H1 (cell line): ENCODE results near the gene TAS1R3. TPM values are rescaled to one million over a fixed set of nuclear protein-coding genes. Genes with fewer than 3 reads are reported as not detected.

Experiments
- CTCF ChIA-PET: fragments of 300-600 bp; sonication (Branson Sonifier 250); formaldehyde crosslinking; loops from one replicate; lab custom pipeline; 2021; ENCODE audit not compliant: partially characterized antibody; lab: Charles Lee
- POLR2A ChIA-PET: fragments of 300-600 bp; sonication (Branson Sonifier 250); formaldehyde crosslinking; loops from one replicate; lab custom pipeline; 2021; ENCODE audit warnings: inconsistent platforms; ENCODE audit not compliant: partially characterized antibody; lab: Charles Lee
- DNase-seq, 2 experiments: peaks; one replicate each; pipeline versions ENCODE4 v3.0.0 to v3.0.0-alpha.2; 2010 to 2022; ENCODE audit warnings: low spot score in 2 of 2, low read depth in 1 of 2, mixed read lengths in 1 of 2
- FAIRE-seq: peaks from 2 replicates; lab custom pipeline; 2011; peaks lifted over from hg19 to GRCh38; lab: Jason Lieb, UNC
- H2AFZ ChIP-seq: 2 replicates; pipeline ENCODE4 v1.8.1; 2012; ENCODE audit warnings: low read length, inconsistent platforms
- H2AK5ac ChIP-seq: 2 replicates; pipeline ENCODE4 v1.6.1; 2013; ENCODE audit warnings: low read depth, low read length
- H2BK120ac ChIP-seq: replicated peaks from 2 replicates; pipeline ENCODE3; 2013; ENCODE audit warnings: low read depth, low read length, inconsistent platforms
- H2BK12ac ChIP-seq: 2 replicates; pipeline ENCODE4 v1.6.1; 2013; ENCODE audit warnings: low read depth, low read length
- H2BK15ac ChIP-seq: 2 replicates; pipeline ENCODE4 v1.6.1; 2013; ENCODE audit warnings: low read length
- H2BK20ac ChIP-seq: 2 replicates; pipeline ENCODE4 v1.6.1; 2013; ENCODE audit warnings: low read length
- H2BK5ac ChIP-seq: 2 replicates; pipeline ENCODE4 v1.6.1; 2013; ENCODE audit warnings: low read depth, low read length
- H3K14ac ChIP-seq: 2 replicates; pipeline ENCODE4 v1.6.1; 2013; ENCODE audit warnings: inconsistent platforms; ENCODE audit not compliant: insufficient read length
- H3K18ac ChIP-seq: 2 replicates; pipeline ENCODE4 v1.6.1; 2013; ENCODE audit warnings: low read length; ENCODE audit errors: extremely low read depth
- H3K23ac ChIP-seq: 2 replicates; pipeline ENCODE4 v1.6.1; 2013; ENCODE audit warnings: inconsistent platforms; ENCODE audit not compliant: insufficient read length
- H3K23me2 ChIP-seq: 2 replicates; pipeline ENCODE4 v1.6.1; 2013; ENCODE audit warnings: low read depth, low read length
- H3K27ac ChIP-seq: 2 replicates; pipeline ENCODE4 v1.6.1; 2011; ENCODE audit warnings: low read depth, low read length, inconsistent platforms
- H3K27me3 ChIP-seq, 4 experiments: replicated peaks in 1 of 4; 1 replicate in 1 of 4; 2 replicates in 3 of 4; pipeline versions ENCODE4 v1.6.1 to v1.8.1; 2011 to 2013; ENCODE audit warnings: low read length in 3 of 4, mild to moderate bottlenecking in 3 of 4, inconsistent platforms in 2 of 4, mixed read lengths in 2 of 4, moderate library complexity in 1 of 4; ENCODE audit not compliant: control insufficient read depth in 3 of 4, insufficient read depth in 3 of 4; ENCODE audit errors: extremely low read depth in 1 of 4
- H3K36me3 ChIP-seq, 4 experiments: 2 replicates each; pipeline versions ENCODE4 v1.6.1 to v1.8.1; 2011 to 2013; ENCODE audit warnings: mild to moderate bottlenecking in 4 of 4, low read length in 3 of 4, moderate library complexity in 2 of 4, control low read depth in 1 of 4, inconsistent platforms in 1 of 4; ENCODE audit not compliant: insufficient read depth in 4 of 4, control insufficient read depth in 2 of 4
- H3K4ac ChIP-seq: replicated peaks from 2 replicates; pipeline ENCODE3; 2013; ENCODE audit warnings: low read length, low read depth, mixed read lengths, inconsistent platforms; ENCODE audit not compliant: insufficient read length
- H3K4me1 ChIP-seq, 4 experiments: replicated peaks in 1 of 4; 1 replicate in 1 of 4; 2 replicates in 3 of 4; pipeline versions ENCODE4 v1.6.1 to v1.8.1; 2011 to 2013; ENCODE audit warnings: low read length in 3 of 4, inconsistent platforms in 2 of 4, mixed read lengths in 1 of 4; ENCODE audit not compliant: insufficient read depth in 4 of 4, control insufficient read depth in 3 of 4
- H3K4me2 ChIP-seq, 2 experiments: 2 replicates each; pipeline versions ENCODE4 v1.6.1 to v1.8.1; 2011 to 2013; ENCODE audit warnings: low read depth in 2 of 2, low read length in 2 of 2, control low read depth in 1 of 2, inconsistent platforms in 1 of 2, mild to moderate bottlenecking in 1 of 2; ENCODE audit not compliant: insufficient read depth in 1 of 2
- H3K4me3 ChIP-seq, 4 experiments: fragments of 200-600, 300-600 bp in 1 of 4; sonication (generic), shearing (Covaris generic), sonication (Bioruptor Twin) in 1 of 4; 2 replicates each; pipeline versions ENCODE4 v1.5.1 to v1.8.1; 2011 to 2016; ENCODE audit warnings: low read length in 4 of 4, low read depth in 3 of 4, control low read depth in 2 of 4, inconsistent platforms in 2 of 4, mild to moderate bottlenecking in 2 of 4, mixed read lengths in 1 of 4, moderate library complexity in 1 of 4; ENCODE audit not compliant: insufficient read depth in 2 of 4; ENCODE audit errors: extremely low read depth in 1 of 4
- H3K56ac ChIP-seq: replicated peaks from 2 replicates; pipeline ENCODE3; 2013; ENCODE audit warnings: low read depth, mild to moderate bottlenecking, mixed read lengths, low read length, inconsistent platforms; ENCODE audit not compliant: insufficient read length
- H3K79me1 ChIP-seq: 2 replicates; pipeline ENCODE4 v1.6.1; 2013; ENCODE audit warnings: low read depth, low read length, control low read depth
- H3K79me2 ChIP-seq, 2 experiments: 2 replicates each; pipeline versions ENCODE4 v1.6.1 to v1.8.1; 2012 to 2013; ENCODE audit warnings: low read length in 2 of 2, mild to moderate bottlenecking in 2 of 2, inconsistent platforms in 1 of 2; ENCODE audit not compliant: insufficient read depth in 2 of 2, control insufficient read depth in 1 of 2
- H3K9ac ChIP-seq, 4 experiments: replicated peaks in 1 of 4; 1 replicate in 1 of 4; 2 replicates in 3 of 4; pipeline versions ENCODE4 v1.6.1 to v1.8.1; 2011 to 2013; ENCODE audit warnings: low read depth in 3 of 4, low read length in 3 of 4, control low read depth in 2 of 4, mild to moderate bottlenecking in 2 of 4, moderate library complexity in 2 of 4, inconsistent platforms in 1 of 4; ENCODE audit errors: extremely low read depth in 1 of 4
- H3K9me3 ChIP-seq, 2 experiments: 2 replicates each; pipeline versions ENCODE4 v1.6.1 to v1.8.1; 2012 to 2013; ENCODE audit warnings: mild to moderate bottlenecking in 2 of 2, moderate library complexity in 2 of 2, control low read depth in 1 of 2, inconsistent platforms in 1 of 2, low read depth in 1 of 2, low read length in 1 of 2, mixed read lengths in 1 of 2; ENCODE audit not compliant: insufficient read depth in 2 of 2
- H4K20me1 ChIP-seq, 2 experiments: replicated peaks in 1 of 2; 2 replicates each; pipeline versions ENCODE3 to v1.8.1; 2011 to 2013; ENCODE audit warnings: inconsistent platforms in 2 of 2, low read length in 2 of 2, mild to moderate bottlenecking in 1 of 2; ENCODE audit not compliant: insufficient read depth in 2 of 2, control insufficient read depth in 1 of 2
- H4K5ac ChIP-seq: 2 replicates; pipeline ENCODE4 v1.6.1; 2013; ENCODE audit warnings: low read length, low read depth, mixed read lengths, inconsistent platforms; ENCODE audit not compliant: insufficient read length
- H4K8ac ChIP-seq: 2 replicates; pipeline ENCODE4 v1.8.0; 2013; ENCODE audit warnings: mild to moderate bottlenecking, moderate library complexity, low read length, inconsistent platforms; ENCODE audit not compliant: insufficient read depth; ENCODE audit errors: extremely low read depth
- H4K91ac ChIP-seq: replicated peaks from 2 replicates; pipeline ENCODE3; 2013; ENCODE audit warnings: low read length, mixed read lengths, inconsistent platforms; ENCODE audit not compliant: insufficient read length
- SUZ12 ChIP-seq: fragments of 200-600 bp; sonication (generic); IDR thresholded peaks from 2 replicates; pipeline ENCODE4 v1.6.1; 2012; ENCODE audit warnings: mild to moderate bottlenecking, inconsistent platforms, low read length, moderate library complexity, mixed read lengths
- TAF7 ChIP-seq: optimal IDR thresholded peaks from 2 replicates; pipeline ENCODE3; 2011; ENCODE audit warnings: low read depth, mild to moderate bottlenecking, inconsistent platforms, low read length, moderate library complexity, borderline replicate concordance
- WGBS, 2 experiments: shearing (Covaris generic) in 1 of 2; methylation state at CpG; one replicate each; pipeline versions ENCODE4 v1.1.6 to v1.1.7; 2013 to 2015; ENCODE audit warnings: low lambda C conversion rate in 2 of 2, mixed read lengths in 2 of 2, inconsistent platforms in 1 of 2, low coverage in 1 of 2, missing lambda C conversion rate in 1 of 2; ENCODE audit not compliant: insufficient replicate concordance in 2 of 2, insufficient coverage in 1 of 2, insufficient read length in 1 of 2; ENCODE audit errors: extremely low coverage in 1 of 2, missing lambda C conversion rate in 1 of 2; 5-methylcytosine and 5-hydroxymethylcytosine counted together
- polyA plus RNA-seq, 7 experiments: library from polyadenylated mRNA; depleted of rRNA in 3 of 7; stranded (reverse) in 5 of 7; unstranded in 2 of 7; fragments of >200 nt in 5 of 7; fragments of 200-250 nt in 2 of 7; gene quantifications; 1 replicate in 5 of 7; 2 replicates in 1 of 7; 4 replicates in 1 of 7; pipeline versions ENCODE4 v1.2.1 to v1.2.3, GENCODE V29; 2011 to 2013; ENCODE audit warnings: missing spikeins in 2 of 7, mixed read lengths in 2 of 7
- total RNA-seq: library from RNA; stranded (reverse); fragmentation: NEBNext Ultra II Directional; extraction: Animal tissue kit (Norgen Biotek cat#: 25700); gene quantifications from 2 replicates; pipeline ENCODE4 v1.2.1, GENCODE V29; 2021

The TAS1R3 gene
- total and polyA plus RNA-seq, 2 of the 8 experiments (the other 6 are each of a cell fraction or from before 2014, with no cell fraction given) = 0.03 to 0.19 TPM

- Histone ChIP-seq H3K4me3 (peak overlapping the region; percentile 65 to 91 (median 76)), H3K23ac (peak overlapping the region; percentile 59), H3K4ac (peak overlapping the region; percentile 34), H4K5ac (no peak overlapping the region), H3K9me3 (no peaks in the 10 kb centered on the region), H3K23me2 (peaks cover 21% of the 10 kb centered on the region; the same call in 1 of the 2 replicates), H3K56ac (peak overlapping the region; percentile 7), H3K79me2 (peaks cover 0 to 6% of the 10 kb centered on the region in 2 experiments; a peak in 1 of 4 replicates), H3K79me1 (peaks cover 4% of the 10 kb centered on the region; the same call in 1 of the 2 replicates), H4K20me1 (peaks cover 2 to 29% of the 10 kb centered on the region in 2 experiments), H3K4me1 (peaks cover 0 to 40% (median 31%) of the 10 kb centered on the region in 4 experiments; a peak in 6 of 7 replicates), H2BK15ac (0 out of 2 replicates have a peak overlapping the region, but pooled peaks have one; percentile 21), H2BK120ac (no peak overlapping the region), H3K14ac (no peak overlapping the region), H3K9ac (peak overlapping the region in 3 of 4 experiments; percentile 1 to 29 (median 25); a peak in 2 of 7 replicates), H4K8ac (no peak overlapping the region; the same call in 1 of the 2 replicates), H2BK5ac (0 out of 2 replicates have a peak overlapping the region, but pooled peaks have one; percentile 3), H2AK5ac (no peak overlapping the region; the same call in 1 of the 2 replicates), H2BK20ac (no peak overlapping the region), H3K27me3 (peaks cover 0 to 4% (median 1%) of the 10 kb centered on the region in 4 experiments; a peak in 1 of 7 replicates), H3K36me3 (peaks cover 3 to 13% (median 9%) of the 10 kb centered on the region in 4 experiments; a peak in 7 of 8 replicates), H3K27ac (no peak overlapping the region), H3K18ac (no peak overlapping the region), H4K91ac (peak overlapping the region; percentile 56), H2BK12ac (peak overlapping the region; percentile 10; the same call in 1 of the 2 replicates), H2AFZ (no peak overlapping the region), H3K4me2 (peak overlapping the region; percentile 66 to 95)
- FAIRE-seq (no peak), DNase-seq (no peak)
- WGBS, 2 experiments = 85% methylated on average over 27 of the region's 27 CpGs; no CpG with 5 or more reads in 1 of the 2 experiments
- 0 out of 2 replicates have a peak, but pooled peaks have one; percentile 27 for TF ChIP-seq SUZ12
- no peak for TF ChIP-seq TAF7
- CTCF ChIA-PET = interaction anchor here (0.7 to 1.0 kb wide), 3 partner anchors 8 to 16 kb away, joined by 3 to 4 read pairs (median 3); no protein-coding TSS in a partner anchor
- POLR2A ChIA-PET = interaction anchor here (1.1 kb wide), 1 partner anchor 28 kb away, joined by 5 read pairs; no protein-coding TSS in a partner anchor
These were observed 24.3 kb upstream of the TAS1R3 start for GRCh38 chr1:1306661-1307260.
